CD14-positive monocyte (primary cell): ENCODE data around the gene MAP2K5. TPM values are rescaled to one million over a fixed set of nuclear protein-coding genes. Genes with fewer than 3 reads are reported as not detected.

ENCODE experiments used
- DNase-seq, 3 donors: peaks; one replicate each; pipeline ENCODE4 v3.0.0-alpha.2; 2011 to 2022
- H2AFZ ChIP-seq: 2 replicates; pipeline ENCODE4 v1.6.0; 2012; ENCODE audit warnings: mild to moderate bottlenecking, low read depth, low read length, inconsistent platforms; ENCODE audit not compliant: insufficient read depth, poor library complexity, severe bottlenecking
- H3K27ac ChIP-seq, 2 donors: 1 replicate in 1 of 2; 2 replicates in 1 of 2; pipeline ENCODE4 v1.5.1; 2012 to 2013; ENCODE audit warnings: low read length in 2 of 2, control low read depth in 1 of 2, inconsistent platforms in 1 of 2, low read depth in 1 of 2, mild to moderate bottlenecking in 1 of 2
- H3K27me3 ChIP-seq, 2 donors: one replicate each; pipeline versions ENCODE4 v1.6.0 to v1.6.1; 2011 to 2013; ENCODE audit warnings: low read length in 2 of 2; ENCODE audit not compliant: control insufficient read depth in 2 of 2, insufficient read depth in 2 of 2
- H3K36me3 ChIP-seq, 2 donors: replicated peaks in 1 of 2; 1 replicate in 1 of 2; 2 replicates in 1 of 2; pipeline versions ENCODE4 v1.5.1 to v1.6.1; 2012 to 2013; ENCODE audit warnings: low read length in 2 of 2, control low read depth in 1 of 2, inconsistent platforms in 1 of 2, mild to moderate bottlenecking in 1 of 2; ENCODE audit not compliant: insufficient read depth in 2 of 2, control insufficient read depth in 1 of 2
- H3K4me1 ChIP-seq, 2 donors: 1 replicate in 1 of 2; 2 replicates in 1 of 2; pipeline versions ENCODE4 v1.5.1 to v1.6.1; 2012 to 2013; ENCODE audit warnings: low read length in 2 of 2, control low read depth in 1 of 2, inconsistent platforms in 1 of 2, mild to moderate bottlenecking in 1 of 2, moderate library complexity in 1 of 2; ENCODE audit not compliant: insufficient read depth in 2 of 2, control insufficient read depth in 1 of 2
- H3K4me2 ChIP-seq: replicated peaks from 2 replicates; pipeline ENCODE3; 2012; ENCODE audit warnings: low read length, moderate library complexity, mild to moderate bottlenecking; ENCODE audit not compliant: poor library complexity, severe bottlenecking; ENCODE audit errors: extremely low read depth
- H3K4me3 ChIP-seq, 3 experiments: fragments of 200-600 bp in 1 of 3; sonication (generic) in 1 of 3; replicated peaks in 1 of 3; 1 replicate in 2 of 3; 2 replicates in 1 of 3; pipeline ENCODE4 v1.5.1; 2011 to 2013; ENCODE audit warnings: low read length in 3 of 3, mild to moderate bottlenecking in 3 of 3, control low read depth in 2 of 3, low read depth in 2 of 3, inconsistent platforms in 1 of 3, moderate library complexity in 1 of 3
- H3K79me2 ChIP-seq: 2 replicates; pipeline ENCODE4 v1.6.0; 2012; ENCODE audit warnings: mild to moderate bottlenecking, control low read depth, inconsistent platforms, low read length, moderate library complexity; ENCODE audit not compliant: insufficient read depth
- H3K9ac ChIP-seq: 2 replicates; pipeline ENCODE4 v1.6.0; 2017; ENCODE audit warnings: low read length, mild to moderate bottlenecking; ENCODE audit not compliant: insufficient read depth, poor library complexity, severe bottlenecking
- H3K9me3 ChIP-seq, 2 donors: replicated peaks in 1 of 2; 1 replicate in 1 of 2; 2 replicates in 1 of 2; pipeline versions ENCODE4 v1.5.1 to v1.6.1; 2012 to 2013; ENCODE audit warnings: low read length in 2 of 2, control low read depth in 1 of 2; ENCODE audit not compliant: control insufficient read depth in 1 of 2, insufficient read depth in 1 of 2
- H4K20me1 ChIP-seq: 2 replicates; pipeline ENCODE4 v1.6.0; 2012; ENCODE audit warnings: mild to moderate bottlenecking, low read length, control low read depth, moderate library complexity; ENCODE audit not compliant: insufficient read depth
- H3K27ac Mint-ChIP-seq, 7 donors: one replicate each; pipeline ENCODE4 v1.8.0; 2020; ENCODE audit warnings: mild to moderate bottlenecking in 7 of 7, mixed read lengths in 7 of 7, moderate library complexity in 6 of 7, inconsistent platforms in 2 of 7
- H3K27me3 Mint-ChIP-seq, 3 donors: one replicate each; pipeline ENCODE4 v1.8.0; 2021 to 2022; ENCODE audit warnings: low read depth in 3 of 3, mild to moderate bottlenecking in 3 of 3, mixed read lengths in 3 of 3, moderate library complexity in 3 of 3, inconsistent platforms in 1 of 3
- H3K36me3 Mint-ChIP-seq, 2 donors: one replicate each; pipeline ENCODE4 v1.8.0; 2020; ENCODE audit warnings: mixed read lengths in 2 of 2, inconsistent platforms in 1 of 2, mild to moderate bottlenecking in 1 of 2
- H3K4me1 Mint-ChIP-seq: one replicate; pipeline ENCODE4 v1.8.0; 2020; ENCODE audit warnings: mild to moderate bottlenecking, mixed read lengths
- H3K4me3 Mint-ChIP-seq, 2 donors: one replicate each; pipeline ENCODE4 v1.8.0; 2020; ENCODE audit warnings: mild to moderate bottlenecking in 2 of 2, mixed read lengths in 2 of 2, moderate library complexity in 1 of 2
- H3K9me3 Mint-ChIP-seq, 7 donors: one replicate each; pipeline ENCODE4 v1.8.0; 2020 to 2022; ENCODE audit warnings: mixed read lengths in 7 of 7, mild to moderate bottlenecking in 6 of 7, moderate library complexity in 6 of 7, inconsistent platforms in 2 of 7
- CTCF ChIP-seq: fragments of 200-600 bp; IDR thresholded peaks from one replicate; pipeline ENCODE4 v1.8.0; 2022; ENCODE audit warnings: antibody characterized with exemption, mild to moderate bottlenecking
- WGBS: methylation state at CpG from one replicate; pipeline ENCODE4 v1.1.5; 2013; ENCODE audit warnings: missing lambda C conversion rate; ENCODE audit not compliant: insufficient coverage; 5-methylcytosine and 5-hydroxymethylcytosine counted together
- intact Hi-C, 2 donors: fragments of 100-400 bp; cut with micrococcal nuclease; formaldehyde crosslinking; loops; one replicate each; pipeline versions ENCODE4 v1.15.0 to v1.15.1; 2023
- polyA plus RNA-seq, 3 donors: library from polyadenylated mRNA; depleted of rRNA in 1 of 3; unstranded in 2 of 3; stranded (reverse) in 1 of 3; fragments of 300-500 nt in 2 of 3; fragments of >200 nt in 1 of 3; fragmentation: Illumina TruSeq in 2 of 3; gene quantifications; 1 replicate in 2 of 3; 2 replicates in 1 of 3; pipeline ENCODE4 v1.2.3, GENCODE V29; 2012 to 2021

MAP2K5 gene
- polyA plus RNA-seq, 3 donors = 10.2 to 11.3 (median 10.6) TPM

DNA sequence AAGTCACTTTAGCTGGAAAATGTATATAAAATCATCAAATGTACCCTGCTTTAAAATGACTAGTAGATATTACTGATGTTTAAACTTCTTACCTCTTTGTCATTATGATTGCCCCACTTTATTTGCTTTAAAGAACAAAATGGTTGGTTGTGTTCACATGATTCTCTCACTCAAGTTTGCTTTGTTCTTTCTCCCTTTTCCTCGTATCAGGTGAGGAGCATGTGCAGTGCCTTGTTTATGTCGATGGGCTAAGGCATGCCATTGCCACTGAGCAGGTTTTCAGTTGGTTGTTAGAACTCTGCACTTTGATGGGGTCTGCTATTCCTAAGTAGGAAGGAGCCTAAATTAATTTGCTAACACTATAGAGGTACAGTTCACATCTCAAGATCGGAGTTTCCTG is 5.3 kb downstream of the MAP2K5 start:
- no peak for TF ChIP-seq CTCF
- DNase-seq = no peak
- Histone ChIP-seq H4K20me1 (no peaks in the 10 kb centered on the region), H3K4me3 (no peak overlapping the region), H3K9me3 (no peaks in the 10 kb centered on the region), H3K79me2 (peaks cover 18% of the 10 kb centered on the region), H3K9ac (no peak overlapping the region), H3K27me3 (no peaks in the 10 kb centered on the region), H2AFZ (no peak overlapping the region), H3K36me3 (peaks cover 30 to 61% of the 10 kb centered on the region in 2 donors), H3K4me1 (peaks cover 11 to 12% of the 10 kb centered on the region in 2 donors), H3K27ac (peak overlapping the region in 1 of 2 donors; percentile 3), H3K4me2 (no peak overlapping the region)
- intact Hi-C loops = no loop called here
- peak overlapping the region in 1 of 7 donors; percentile 3 for H3K27ac Mint-ChIP-seq
- H3K27me3 Mint-ChIP-seq = no peaks in the 10 kb centered on the region
- no peaks in the 10 kb centered on the region for H3K9me3 Mint-ChIP-seq
- WGBS = no CpG with 5 or more reads among the region's 3 CpGs
- peaks cover 44% of the 10 kb centered on the region for H3K4me1 Mint-ChIP-seq
- H3K4me3 Mint-ChIP-seq = no peak overlapping the region
- H3K36me3 Mint-ChIP-seq = peaks cover 43 to 53% of the 10 kb centered on the region in 2 donors

DNA sequence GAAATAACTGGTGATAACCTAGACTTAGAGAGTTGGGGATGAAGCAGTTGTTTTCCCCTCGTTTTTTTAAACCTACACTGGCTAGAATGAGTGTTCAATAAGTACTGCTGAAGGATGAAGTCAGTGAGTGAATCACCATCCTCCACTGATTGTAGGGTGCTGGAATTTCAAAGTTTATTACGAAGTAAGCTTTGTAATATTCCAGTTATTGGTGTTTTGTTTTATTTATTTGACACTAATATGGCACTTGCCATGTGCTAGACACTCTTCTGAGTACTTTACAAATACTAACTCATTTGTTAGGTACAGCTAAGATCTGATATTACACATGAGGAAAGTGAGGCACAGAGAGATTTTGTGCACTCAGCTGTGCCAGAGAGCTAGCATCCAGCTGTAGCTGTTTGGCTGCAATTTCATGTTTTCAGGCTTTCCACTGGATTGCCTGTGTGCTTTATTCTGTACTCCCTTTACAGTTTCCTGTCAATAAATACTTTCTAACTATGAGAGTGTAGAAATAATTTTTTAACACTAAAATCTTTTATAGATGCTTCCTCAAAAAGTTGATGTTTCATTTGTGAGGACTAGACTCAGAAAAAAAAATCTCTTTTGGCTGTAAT is 5.8 kb downstream of the MAP2K5 start:
- Histone ChIP-seq H3K79me2 (peaks cover 13% of the 10 kb centered on the region), H4K20me1 (no peaks in the 10 kb centered on the region), H2AFZ (no peak overlapping the region), H3K36me3 (peaks cover 35 to 67% of the 10 kb centered on the region in 2 donors), H3K4me2 (no peak overlapping the region), H3K27ac (peak overlapping the region in 1 of 2 donors; percentile 3), H3K9ac (no peak overlapping the region), H3K27me3 (no peaks in the 10 kb centered on the region), H3K4me3 (no peak overlapping the region), H3K4me1 (peaks cover 6 to 7% of the 10 kb centered on the region in 2 donors), H3K9me3 (no peaks in the 10 kb centered on the region)
- Mint-ChIP-seq H3K4me3 (no peak overlapping the region), H3K9me3 (no peaks in the 10 kb centered on the region), H3K27me3 (no peaks in the 10 kb centered on the region), H3K4me1 (peaks cover 39% of the 10 kb centered on the region), H3K36me3 (peaks cover 47 to 58% of the 10 kb centered on the region in 2 donors), H3K27ac (no peak overlapping the region)
- WGBS = no CpG with 5 or more reads among the region's 2 CpGs
- intact Hi-C loops = no loop called here
- TF ChIP-seq CTCF = no peak
- no peak for DNase-seq
